Neural progenitor cell (in vitro differentiated cells): ENCODE results near the gene C9orf50. TPM values are rescaled to one million over a fixed set of nuclear protein-coding genes. Genes with fewer than 3 reads are reported as not detected.

ENCODE experiments used
- DNase-seq: peaks from one replicate; pipeline ENCODE4 v3.0.0-alpha.2; 2016; ENCODE audit warnings: low spot score
- H2AFZ ChIP-seq: fragments of 200-600 bp; sonication (generic); replicated peaks from 2 replicates; pipeline ENCODE4 v1.6.1; 2016; ENCODE audit warnings: antibody characterized with exemption
- H3F3A ChIP-seq: fragments of 200-600 bp; sonication (generic); 2 replicates; pipeline ENCODE4 v1.6.1; 2016; ENCODE audit warnings: antibody characterized with exemption, low read depth
- H3K27ac ChIP-seq: fragments of 200-600 bp; sonication (generic); 2 replicates; pipeline ENCODE4 v1.5.1; 2016; ENCODE audit warnings: mild to moderate bottlenecking
- H3K27me3 ChIP-seq: fragments of 200-600 bp; sonication (generic); 2 replicates; pipeline ENCODE4 v1.6.1; 2016; ENCODE audit warnings: mild to moderate bottlenecking, moderate library complexity
- H3K36me3 ChIP-seq: fragments of 200-600 bp; sonication (generic); 2 replicates; pipeline ENCODE4 v1.5.1; 2016
- H3K4me1 ChIP-seq: fragments of 200-600 bp; sonication (generic); 2 replicates; pipeline ENCODE4 v1.6.1; 2016; ENCODE audit warnings: mixed run types
- H3K4me2 ChIP-seq: fragments of 200-600 bp; sonication (generic); 2 replicates; pipeline ENCODE4 v1.6.1; 2016
- H3K4me3 ChIP-seq: fragments of 200-600 bp; sonication (generic); 2 replicates; pipeline ENCODE4 v1.5.1; 2016
- H3K79me2 ChIP-seq: fragments of 200-600 bp; sonication (generic); 2 replicates; pipeline ENCODE4 v1.6.1; 2016; ENCODE audit warnings: low read depth
- H3K9ac ChIP-seq: fragments of 200-600 bp; sonication (generic); 2 replicates; pipeline ENCODE4 v1.6.1; 2016
- H3K9me3 ChIP-seq: fragments of 200-600 bp; sonication (generic); 2 replicates; pipeline ENCODE4 v1.5.1; 2016; ENCODE audit warnings: low read depth
- H4K20me1 ChIP-seq: fragments of 200-600 bp; sonication (generic); 2 replicates; pipeline ENCODE4 v1.6.1; 2016; ENCODE audit warnings: low read depth
- H3K27ac Mint-ChIP-seq: 3 replicates; pipeline ENCODE4 v1.8.0; 2021; ENCODE audit warnings: mixed read lengths
- H3K27me3 Mint-ChIP-seq: 2 replicates; pipeline ENCODE4 v1.8.0; 2022; ENCODE audit warnings: low read depth, mild to moderate bottlenecking, inconsistent platforms, moderate library complexity, mixed read lengths; ENCODE audit not compliant: insufficient read depth
- H3K36me3 Mint-ChIP-seq: 3 replicates; pipeline ENCODE4 v1.8.0; 2021; ENCODE audit warnings: mixed read lengths
- H3K4me1 Mint-ChIP-seq: 3 replicates; pipeline ENCODE4 v1.8.0; 2021; ENCODE audit warnings: mixed read lengths
- H3K4me3 Mint-ChIP-seq: 3 replicates; pipeline ENCODE4 v1.8.0; 2021; ENCODE audit warnings: mild to moderate bottlenecking, moderate library complexity, mixed read lengths
- H3K9me3 Mint-ChIP-seq: 3 replicates; pipeline ENCODE4 v1.8.0; 2020; ENCODE audit warnings: mixed read lengths
- CTCF ChIP-seq: fragments of 200-600 bp; sonication (generic); IDR thresholded peaks from 2 replicates; pipeline ENCODE4 v1.5.1; 2017; ENCODE audit warnings: antibody characterized with exemption, mild to moderate bottlenecking
- EZH2 ChIP-seq: fragments of 200-600 bp; sonication (generic); IDR thresholded peaks from 2 replicates; pipeline ENCODE4 v1.6.1; 2017; ENCODE audit warnings: antibody characterized with exemption, mild to moderate bottlenecking, moderate library complexity
- EZH2phosphoT487 ChIP-seq: fragments of 200-600 bp; sonication (generic); IDR thresholded peaks from 2 replicates; pipeline ENCODE4 v1.6.1; 2017; ENCODE audit warnings: antibody characterized with exemption
- total RNA-seq: library from RNA; depleted of rRNA; stranded (reverse); fragments of >200 nt; gene quantifications from 2 replicates; pipeline ENCODE4 v1.2.3, GENCODE V29; 2015; ENCODE audit warnings: low replicate concordance

C9orf50 gene
- total RNA-seq, 1 donor from 2014 or later = not detected

- H3K9ac ChIP-seq = no peak overlapping the region
- no peak overlapping the region for H3K27ac ChIP-seq
- peaks cover 30% of the 10 kb centered on the region for H3K4me1 Mint-ChIP-seq
- no peak for DNase-seq
- H3K4me1 ChIP-seq = peaks cover 11% of the 10 kb centered on the region
- H3K9me3 ChIP-seq = no peaks in the 10 kb centered on the region
- H3K4me3 Mint-ChIP-seq = no peak overlapping the region
- peaks cover 22% of the 10 kb centered on the region for H3K27me3 ChIP-seq
- H3K4me3 ChIP-seq = no peak overlapping the region
- H3F3A ChIP-seq = peaks cover 15% of the 10 kb centered on the region
- H3K27ac Mint-ChIP-seq = no peak overlapping the region
- H3K79me2 ChIP-seq = no peaks in the 10 kb centered on the region
- H3K4me2 ChIP-seq = no peak overlapping the region
- H3K9me3 Mint-ChIP-seq = peaks cover 2% of the 10 kb centered on the region
- H4K20me1 ChIP-seq = no peaks in the 10 kb centered on the region
- H2AFZ ChIP-seq = no peak overlapping the region
- H3K27me3 Mint-ChIP-seq = peaks cover 14% of the 10 kb centered on the region
- TF ChIP-seq CTCF = no peak
- no peak for TF ChIP-seq EZH2phosphoT487
- TF ChIP-seq EZH2 = no peak
- no peaks in the 10 kb centered on the region for H3K36me3 ChIP-seq
- H3K36me3 Mint-ChIP-seq = no peaks in the 10 kb centered on the region
Measured at GRCh38 chr9:129614932-129615331, 6.0 kb downstream of the C9orf50 start.

- H2AFZ ChIP-seq = peak overlapping the region; percentile 27
- no peaks in the 10 kb centered on the region for H3K36me3 ChIP-seq
- DNase-seq = peak; percentile 77
- peaks cover 10% of the 10 kb centered on the region for H3K27me3 ChIP-seq
- Mint-ChIP-seq H3K4me3 (peak overlapping the region; percentile 48), H3K9me3 (peaks cover 2% of the 10 kb centered on the region), H3K4me1 (peaks cover 31% of the 10 kb centered on the region), H3K36me3 (no peaks in the 10 kb centered on the region), H3K27ac (peak overlapping the region; percentile 85), H3K27me3 (peaks cover 8% of the 10 kb centered on the region)
- TF ChIP-seq EZH2phosphoT487 (no peak), CTCF (no peak), EZH2 (no peak)
- H3K79me2 ChIP-seq = no peaks in the 10 kb centered on the region
- peaks cover 17% of the 10 kb centered on the region for H3K4me1 ChIP-seq
- no peaks in the 10 kb centered on the region for H4K20me1 ChIP-seq
- H3K27ac ChIP-seq = no peak overlapping the region
- H3K9ac ChIP-seq = no peak overlapping the region
- no peak overlapping the region for H3K4me3 ChIP-seq
- H3K4me2 ChIP-seq = peak overlapping the region; percentile 50
- H3K9me3 ChIP-seq = no peaks in the 10 kb centered on the region
- peaks cover 18% of the 10 kb centered on the region for H3F3A ChIP-seq
Measured at GRCh38 chr9:129613520-129614175, 7.3 kb downstream of the C9orf50 start.

GRCh38 chr9:129612815-129613519 lies 7.9 kb downstream of the C9orf50 start:
- no peaks in the 10 kb centered on the region for H3K79me2 ChIP-seq
- peaks cover 24% of the 10 kb centered on the region for H3F3A ChIP-seq
- Mint-ChIP-seq H3K27me3 (peaks cover 8% of the 10 kb centered on the region), H3K9me3 (no peaks in the 10 kb centered on the region), H3K4me1 (peaks cover 32% of the 10 kb centered on the region), H3K36me3 (no peaks in the 10 kb centered on the region), H3K4me3 (no peak overlapping the region), H3K27ac (no peak overlapping the region)
- TF ChIP-seq EZH2phosphoT487 = no peak
- no peak for TF ChIP-seq CTCF
- TF ChIP-seq EZH2 = no peak
- H3K27ac ChIP-seq = no peak overlapping the region
- H4K20me1 ChIP-seq = no peaks in the 10 kb centered on the region
- peaks cover 17% of the 10 kb centered on the region for H3K4me1 ChIP-seq
- no peak for DNase-seq
- H3K9ac ChIP-seq = no peak overlapping the region
- H3K36me3 ChIP-seq = no peaks in the 10 kb centered on the region
- no peak overlapping the region for H2AFZ ChIP-seq
- H3K9me3 ChIP-seq = no peaks in the 10 kb centered on the region
- H3K27me3 ChIP-seq = peaks cover 3% of the 10 kb centered on the region
- H3K4me2 ChIP-seq = peak overlapping the region; percentile 50
- H3K4me3 ChIP-seq = no peak overlapping the region
